ENCODE measurements around the gene CFAP74. TPM values are rescaled to one million over a fixed set of nuclear protein-coding genes. Genes with fewer than 3 reads are reported as not detected.

Gene CFAP74
- total RNA-seq, 2 experiments from 2014 or later = not detected

DNA sequence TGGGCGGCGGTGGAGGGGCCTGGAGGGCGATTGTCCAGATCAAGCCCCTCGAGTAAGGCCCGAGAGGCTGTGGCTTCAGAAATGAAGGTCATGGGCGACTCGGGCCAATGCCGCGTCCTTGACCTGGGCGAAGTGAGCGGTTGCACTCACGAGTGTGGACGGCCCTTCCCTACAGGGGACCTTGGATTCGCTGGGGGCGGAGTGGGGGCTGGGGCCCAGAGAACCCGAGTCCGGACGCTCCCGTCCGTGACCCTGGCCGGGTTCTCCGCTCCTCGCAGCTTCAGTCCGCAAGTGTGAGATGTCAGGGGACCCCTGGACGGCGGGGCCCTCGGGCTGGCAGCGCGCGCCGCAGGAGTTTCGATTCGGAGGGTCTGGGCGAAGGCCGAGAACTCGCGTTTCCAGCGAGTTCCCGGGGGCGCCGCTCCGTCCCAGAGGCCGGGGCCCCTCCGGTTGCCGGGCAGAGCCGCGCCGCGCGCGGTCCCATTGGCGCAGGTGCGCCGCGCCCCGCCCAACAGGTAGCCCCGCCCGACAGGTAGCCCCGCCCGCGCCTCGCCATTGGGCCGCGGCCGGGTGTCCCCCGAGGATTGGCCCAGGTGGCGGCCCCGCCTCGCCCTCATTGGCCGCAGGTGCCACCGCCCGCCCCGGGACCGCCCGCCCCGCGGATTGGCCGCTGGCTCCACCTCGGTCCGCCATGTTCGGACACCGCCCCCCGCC is 46.3 kb upstream of the CFAP74 start, which contains the start of gene PRKCZ:
Gene PRKCZ (plus strand): TSS at position 694 of the 714 bp plus-strand sequence. CDS start 220 bp downstream, outside the sequence.
- DNase-seq = peak; percentile 86 to 98 (median 94)
- peaks cover 0 to 16% of the 10 kb centered on the region in 2 experiments for H3K9me3 ChIP-seq (ENCODE audit: control insufficient read depth in 1 of 2, insufficient read depth in 1 of 2, low read length in 2 of 2)
- TF ChIP-seq, protein P1, sequence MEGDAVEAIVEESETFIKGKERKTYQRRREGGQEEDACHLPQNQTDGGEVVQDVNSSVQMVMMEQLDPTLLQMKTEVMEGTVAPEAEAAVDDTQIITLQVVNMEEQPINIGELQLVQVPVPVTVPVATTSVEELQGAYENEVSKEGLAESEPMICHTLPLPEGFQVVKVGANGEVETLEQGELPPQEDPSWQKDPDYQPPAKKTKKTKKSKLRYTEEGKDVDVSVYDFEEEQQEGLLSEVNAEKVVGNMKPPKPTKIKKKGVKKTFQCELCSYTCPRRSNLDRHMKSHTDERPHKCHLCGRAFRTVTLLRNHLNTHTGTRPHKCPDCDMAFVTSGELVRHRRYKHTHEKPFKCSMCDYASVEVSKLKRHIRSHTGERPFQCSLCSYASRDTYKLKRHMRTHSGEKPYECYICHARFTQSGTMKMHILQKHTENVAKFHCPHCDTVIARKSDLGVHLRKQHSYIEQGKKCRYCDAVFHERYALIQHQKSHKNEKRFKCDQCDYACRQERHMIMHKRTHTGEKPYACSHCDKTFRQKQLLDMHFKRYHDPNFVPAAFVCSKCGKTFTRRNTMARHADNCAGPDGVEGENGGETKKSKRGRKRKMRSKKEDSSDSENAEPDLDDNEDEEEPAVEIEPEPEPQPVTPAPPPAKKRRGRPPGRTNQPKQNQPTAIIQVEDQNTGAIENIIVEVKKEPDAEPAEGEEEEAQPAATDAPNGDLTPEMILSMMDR (IDR thresholded peaks at IDR 0.05) = no peak
- ChIA-PET CTCF (no interaction called here), POLR2A (no interaction called here)
- intact Hi-C loops (cut with DNase I, micrococcal nuclease) = loop anchor here in 1 of 2 experiments (5.0 kb wide), 2 partner anchors 82 to 592 kb away; no protein-coding TSS in a partner anchor
- peak within 1 kb of the TSS; percentile 90 for H3K4me3 ChIP-seq (ENCODE audit: low read length)
- ATAC-seq (ENCODE audit: poor library complexity) = peak; percentile 98
- Mint-ChIP-seq H3K4me1 (ENCODE audit: low read depth) (peaks cover 24% of the 10 kb centered on the region), H3K36me3 (ENCODE audit: low read depth) (peaks cover 5% of the 10 kb centered on the region), H3K9me3 (no peaks in the 10 kb centered on the region), H3K4me3 (peak within 1 kb of the TSS; percentile 84), H3K27ac (peak within 1 kb of the TSS; percentile 64), H3K27me3 (peaks cover 16% of the 10 kb centered on the region)
- peaks cover 42% of the 10 kb centered on the region for H3K4me1 ChIP-seq (ENCODE audit: insufficient read depth, low read length)
- peaks cover 9 to 16% of the 10 kb centered on the region in 2 experiments for H3K27me3 ChIP-seq (ENCODE audit: control insufficient read depth in 1 of 2, insufficient read depth in 2 of 2, low read length in 2 of 2)
- peak within 1 kb of the TSS in 1 of 2 donors; percentile 4 for H3K27ac ChIP-seq (ENCODE audit: low read depth in 1 of 2, low read length in 2 of 2)
- H3K36me3 ChIP-seq (ENCODE audit: insufficient read depth, low read length) = no peaks in the 10 kb centered on the region

DNA sequence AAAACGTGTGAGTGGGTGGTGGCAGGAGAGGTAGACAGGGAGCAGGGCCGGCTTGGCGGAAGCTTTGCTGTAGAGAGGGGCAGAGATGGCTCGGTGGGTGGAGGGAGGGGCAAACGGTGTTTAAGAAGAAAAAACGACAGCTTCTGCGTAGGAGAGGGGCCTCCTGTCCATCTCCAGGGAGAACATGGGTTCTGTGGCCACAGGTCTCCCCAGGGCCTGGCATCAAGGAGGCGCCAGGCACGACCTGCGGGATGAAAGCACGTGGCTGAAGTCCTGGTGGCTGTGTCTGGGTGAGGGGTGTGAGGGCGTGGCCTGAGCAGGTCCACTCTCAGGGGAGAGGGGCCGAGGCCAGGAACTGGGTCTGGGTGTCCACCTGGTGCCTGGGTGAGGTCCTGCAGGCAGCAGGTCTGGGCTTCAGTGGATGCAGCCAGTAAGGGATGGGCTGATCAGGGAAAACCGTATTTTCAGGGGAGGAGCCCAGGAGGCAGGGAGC is 45.7 kb upstream of the CFAP74 start:
- TF ChIP-seq, protein P1 (IDR thresholded peaks at IDR 0.05) = no peak
- peaks cover 0 to 16% of the 10 kb centered on the region in 2 experiments for H3K9me3 ChIP-seq (ENCODE audit: control insufficient read depth in 1 of 2, insufficient read depth in 1 of 2, low read length in 2 of 2)
- H3K27me3 ChIP-seq (ENCODE audit: control insufficient read depth in 1 of 2, insufficient read depth in 2 of 2, low read length in 2 of 2) = peaks cover 9 to 16% of the 10 kb centered on the region in 2 experiments
- peak overlapping the region; percentile 90 for H3K4me3 ChIP-seq (ENCODE audit: low read length)
- peaks cover 24% of the 10 kb centered on the region for H3K4me1 Mint-ChIP-seq (ENCODE audit: low read depth)
- DNase-seq (peak in 2 of 14 experiments; percentile 20 to 56), ATAC-seq (ENCODE audit: poor library complexity) (no peak)
- H3K36me3 Mint-ChIP-seq (ENCODE audit: low read depth) = peaks cover 5% of the 10 kb centered on the region
- intact Hi-C loops (cut with DNase I, micrococcal nuclease) = loop anchor here in 1 of 2 experiments (5.0 kb wide), 1 partner anchor 593 kb away; no protein-coding TSS in a partner anchor
- ChIA-PET CTCF (no interaction called here), POLR2A (no interaction called here)
- H3K36me3 ChIP-seq (ENCODE audit: insufficient read depth, low read length) = no peaks in the 10 kb centered on the region
- H3K27ac Mint-ChIP-seq = peak overlapping the region; percentile 64
- H3K4me1 ChIP-seq (ENCODE audit: insufficient read depth, low read length) = peaks cover 47% of the 10 kb centered on the region
- H3K9me3 Mint-ChIP-seq = no peaks in the 10 kb centered on the region
- no peak overlapping the region for H3K27ac ChIP-seq (ENCODE audit: low read depth in 1 of 2, low read length in 2 of 2)
- H3K27me3 Mint-ChIP-seq = peaks cover 16% of the 10 kb centered on the region
- peak overlapping the region; percentile 84 for H3K4me3 Mint-ChIP-seq

DNA sequence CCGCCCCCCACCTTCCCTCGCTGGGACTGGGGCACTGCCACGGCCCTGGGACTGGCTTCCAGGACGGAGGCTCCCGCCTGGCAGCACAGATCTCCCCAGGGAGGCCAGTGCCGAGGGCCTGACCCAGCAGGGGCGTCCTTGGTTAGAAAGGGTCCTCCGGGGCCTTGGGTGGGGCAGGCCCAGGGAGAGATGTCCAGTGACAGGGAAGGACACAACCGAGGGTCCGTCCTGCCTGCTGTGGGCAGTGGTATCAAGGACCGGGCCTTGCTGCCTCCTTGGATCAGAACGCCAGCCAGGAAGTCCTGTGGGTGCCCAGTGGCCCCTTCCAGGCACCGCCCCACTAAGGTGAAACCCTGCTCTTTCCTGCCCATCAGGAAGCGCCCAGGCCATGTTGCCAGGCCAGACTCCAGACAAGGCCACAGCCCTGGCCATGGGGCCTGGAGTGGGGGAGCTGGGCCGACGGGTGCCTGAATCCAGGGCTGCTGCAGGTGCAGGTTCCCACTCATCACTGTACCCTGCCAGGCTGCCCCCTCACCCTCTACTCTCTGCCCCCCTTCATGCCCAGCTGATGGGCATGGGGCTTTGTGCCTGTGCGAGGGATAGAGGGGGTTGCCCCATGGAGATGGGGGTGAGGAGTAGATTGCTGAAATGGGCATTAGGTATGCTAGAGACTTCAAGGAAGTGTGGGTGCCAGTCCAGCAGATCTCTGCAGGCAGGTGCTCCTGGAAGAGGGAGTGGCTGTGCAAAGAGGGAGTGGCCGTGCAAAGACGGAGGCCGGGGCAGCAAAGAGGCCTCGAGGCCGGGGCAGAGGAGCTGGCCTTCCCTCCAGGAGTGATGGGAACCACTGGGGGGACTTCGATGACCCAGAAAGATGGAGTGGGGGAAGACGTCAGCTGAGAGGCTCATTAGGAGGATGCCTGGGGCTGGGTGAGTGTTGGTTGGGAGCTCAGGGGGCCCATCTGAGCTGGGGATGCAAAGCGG is 44.5 kb upstream of the CFAP74 start:
- POLR2A ChIA-PET = no interaction called here

More for the DNA sequence above, 44.5 kb upstream of the CFAP74 start:
- H3K27me3 Mint-ChIP-seq = peaks cover 16% of the 10 kb centered on the region
- intact Hi-C loops (cut with DNase I, micrococcal nuclease) = loop anchor here in 1 of 2 experiments (5.0 kb wide), 1 partner anchor 594 kb away; no protein-coding TSS in a partner anchor
- Histone ChIP-seq H3K27me3 (ENCODE audit: control insufficient read depth in 1 of 2, insufficient read depth in 2 of 2, low read length in 2 of 2) (peaks cover 9 to 16% of the 10 kb centered on the region in 2 experiments), H3K4me3 (ENCODE audit: low read length) (no peak overlapping the region), H3K27ac (ENCODE audit: low read depth in 1 of 2, low read length in 2 of 2) (no peak overlapping the region), H3K4me1 (ENCODE audit: insufficient read depth, low read length) (peaks cover 47% of the 10 kb centered on the region), H3K36me3 (ENCODE audit: insufficient read depth, low read length) (no peaks in the 10 kb centered on the region), H3K9me3 (ENCODE audit: control insufficient read depth in 1 of 2, insufficient read depth in 1 of 2, low read length in 2 of 2) (peaks cover 0 to 16% of the 10 kb centered on the region in 2 experiments)
- TF ChIP-seq, protein P1 (IDR thresholded peaks at IDR 0.05) = no peak
- H3K4me3 Mint-ChIP-seq = peak overlapping the region; percentile 84
- CTCF ChIA-PET = no interaction called here
- peak overlapping the region; percentile 27 for H3K27ac Mint-ChIP-seq
- peaks cover 5% of the 10 kb centered on the region for H3K36me3 Mint-ChIP-seq (ENCODE audit: low read depth)
- no peaks in the 10 kb centered on the region for H3K9me3 Mint-ChIP-seq
- H3K4me1 Mint-ChIP-seq (ENCODE audit: low read depth) = peaks cover 29% of the 10 kb centered on the region
- DNase-seq = no peak
- ATAC-seq (ENCODE audit: poor library complexity) = no peak
